Liver (tissue), 9 donors: ENCODE results near the gene CDC5L. TPM values are rescaled to one million over a fixed set of nuclear protein-coding genes. Genes with fewer than 3 reads are reported as not detected.

Source experiments
- DNase-seq: peaks from one replicate; pipeline ENCODE4 v3.0.0-alpha.2; 2017; ENCODE audit warnings: low spot score
- H3K27ac ChIP-seq, 2 donors: one replicate each; pipeline ENCODE4 v1.7.0; 2013; ENCODE audit warnings: inconsistent platforms in 2 of 2, low read length in 2 of 2, control low read depth in 1 of 2, low read depth in 1 of 2, mild to moderate bottlenecking in 1 of 2
- H3K27me3 ChIP-seq, 4 donors: one replicate each; pipeline versions ENCODE4 v1.6.1 to v1.7.0; 2013; ENCODE audit warnings: low read length in 3 of 4, inconsistent platforms in 1 of 4, mild to moderate bottlenecking in 1 of 4, moderate library complexity in 1 of 4; ENCODE audit not compliant: control insufficient read depth in 4 of 4, insufficient read depth in 4 of 4
- H3K36me3 ChIP-seq, 4 donors: one replicate each; pipeline versions ENCODE4 v1.6.1 to v1.7.0; 2013; ENCODE audit warnings: low read length in 3 of 4, mild to moderate bottlenecking in 3 of 4, low read depth in 1 of 4, moderate library complexity in 1 of 4; ENCODE audit not compliant: control insufficient read depth in 4 of 4, insufficient read depth in 3 of 4
- H3K4me1 ChIP-seq, 4 donors: one replicate each; pipeline versions ENCODE4 v1.6.1 to v1.7.0; 2013; ENCODE audit warnings: low read length in 3 of 4, mild to moderate bottlenecking in 3 of 4, moderate library complexity in 1 of 4; ENCODE audit not compliant: control insufficient read depth in 4 of 4, insufficient read depth in 4 of 4
- H3K4me3 ChIP-seq, 3 donors: one replicate each; pipeline versions ENCODE4 v1.6.1 to v1.7.0; 2013; ENCODE audit warnings: low read length in 3 of 3, control low read depth in 1 of 3, low read depth in 1 of 3, mild to moderate bottlenecking in 1 of 3
- H3K9ac ChIP-seq, 2 donors: one replicate each; pipeline ENCODE4 v1.7.0; 2013; ENCODE audit warnings: low read length in 2 of 2, mild to moderate bottlenecking in 2 of 2, moderate library complexity in 2 of 2, control low read depth in 1 of 2, low read depth in 1 of 2
- H3K9me3 ChIP-seq, 4 donors: one replicate each; pipeline versions ENCODE4 v1.6.1 to v1.7.0; 2013; ENCODE audit warnings: low read length in 3 of 4; ENCODE audit not compliant: control insufficient read depth in 4 of 4
- CTCF ChIP-seq: fragments of 150-350 bp; IDR thresholded peaks from 2 replicates; pipeline ENCODE4 v1.5.1; 2017; ENCODE audit warnings: improper control_type of control experiment, low read depth, low read length; ENCODE audit not compliant: missing input control
- EGR1 ChIP-seq, 2 donors: IDR thresholded peaks; 2 replicates each; pipeline ENCODE4 v1.6.1; 2016 to 2018; ENCODE audit warnings: antibody characterized with exemption in 2 of 2, low read depth in 2 of 2
- FOXA2 ChIP-seq: IDR thresholded peaks from 2 replicates; pipeline ENCODE4 v1.6.1; 2016; ENCODE audit warnings: antibody characterized with exemption
- GABPA ChIP-seq, 2 donors: IDR thresholded peaks in 1 of 2; conservative IDR thresholded peaks in 1 of 2; 2 replicates each; pipeline ENCODE4 v1.6.1; 2016; ENCODE audit warnings: antibody characterized with exemption in 2 of 2, mild to moderate bottlenecking in 1 of 2, moderate library complexity in 1 of 2
- HNF4A ChIP-seq, 2 donors: conservative IDR thresholded peaks; 2 replicates each; pipeline ENCODE4 v1.6.1; 2016; ENCODE audit warnings: antibody characterized with exemption in 2 of 2, mild to moderate bottlenecking in 2 of 2
- JUND ChIP-seq, 2 donors: IDR thresholded peaks; 2 replicates each; pipeline ENCODE4 v1.6.1; 2016; ENCODE audit warnings: antibody characterized with exemption in 2 of 2
- MAX ChIP-seq: IDR thresholded peaks from 2 replicates; pipeline ENCODE4 v1.6.1; 2016; ENCODE audit warnings: antibody characterized with exemption
- RAD21 ChIP-seq, 2 donors: IDR thresholded peaks; 2 replicates each; pipeline ENCODE4 v1.6.1; 2016; ENCODE audit warnings: antibody characterized with exemption in 2 of 2, mild to moderate bottlenecking in 2 of 2
- REST ChIP-seq: IDR thresholded peaks from 2 replicates; pipeline ENCODE4 v1.6.1; 2016; ENCODE audit warnings: antibody characterized with exemption, mild to moderate bottlenecking
- SP1 ChIP-seq: IDR thresholded peaks from 2 replicates; pipeline ENCODE4 v1.6.1; 2018; ENCODE audit warnings: antibody characterized with exemption, mild to moderate bottlenecking
- YY1 ChIP-seq: IDR thresholded peaks from 2 replicates; pipeline ENCODE4 v1.6.1; 2016; ENCODE audit warnings: antibody characterized with exemption, mild to moderate bottlenecking
- WGBS: extraction: QIAGEN DNeasy Blood & Tissue Kit; methylation state at CpG from one replicate; pipeline ENCODE4 v1.1.7; 2013; 5-methylcytosine and 5-hydroxymethylcytosine counted together
- polyA plus RNA-seq, 2 donors: library from polyadenylated mRNA; stranded (reverse) in 1 of 2; unstranded in 1 of 2; fragments of 200-250 nt in 1 of 2; fragments of >200 nt in 1 of 2; fragmentation: Nextera tagmentation in 1 of 2; extraction: Ambion mirVana in 1 of 2; gene quantifications; one replicate each; pipeline versions ENCODE4 v1.2.1 to v1.2.3, GENCODE V29; 2013 to 2015
- total RNA-seq, 2 donors: library from RNA; depleted of rRNA; stranded (reverse); fragments of >200 nt; gene quantifications; one replicate each; pipeline ENCODE4 v1.2.3, GENCODE V29; 2014
- TF ChIP-seq, protein P1 (sequence below): IDR thresholded peaks from 2 replicates; pipeline ENCODE4 v1.6.1; 2016; ENCODE audit warnings: antibody characterized with exemption
- TF ChIP-seq, protein P2 (sequence below): IDR thresholded peaks from 2 replicates; pipeline ENCODE4 v1.6.1; 2016; ENCODE audit warnings: antibody characterized with exemption
- donor health status: healthy.
- donor health status: healthy.
- donor health status: healthy.
- donor health status: healthy.
- donor health status: healthy.

Gene CDC5L
- total and polyA plus RNA-seq, 4 donors: 5.4 to 12.3 (median 11.0) TPM

DNA sequence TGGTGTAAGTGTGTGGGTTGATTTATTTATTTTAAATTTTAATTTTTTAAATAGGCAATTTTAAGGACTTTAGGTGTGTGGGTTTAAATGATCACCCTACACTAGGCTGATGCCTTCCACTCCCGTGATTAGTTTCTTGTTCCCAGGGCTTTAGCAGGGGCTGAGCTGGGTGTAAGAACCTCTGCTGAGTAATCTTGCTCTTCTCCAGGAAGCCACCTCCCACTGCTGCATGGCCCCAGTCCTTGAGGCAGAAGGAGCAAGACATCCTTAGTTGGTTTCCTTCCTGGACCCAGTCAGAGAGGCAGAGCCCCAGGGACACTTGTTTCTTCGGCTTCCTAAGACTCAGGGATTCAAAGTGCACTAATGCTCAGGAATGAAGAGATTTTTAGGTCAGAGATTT lies 19.8 kb upstream of the CDC5L start:
- no peak overlapping the region for H3K4me3 ChIP-seq
- H3K4me1 ChIP-seq: peaks cover 0 to 11% (median 3%) of the 10 kb centered on the region in 4 donors
- H3K9me3 ChIP-seq: no peaks in the 10 kb centered on the region
- TF ChIP-seq FOXA2 (no peak), EGR1 (IDR thresholded peaks at IDR 0.05; ENCODE audit: low read depth in 2 of 2) (no peak), GABPA (IDR thresholded peaks at IDR 0.05 in 1 of 2, conservative IDR thresholded peaks at IDR 0.05 in 1 of 2) (no peak), JUND (IDR thresholded peaks at IDR 0.05) (no peak), CTCF (no peak), REST (no peak), HNF4A (conservative IDR thresholded peaks at IDR 0.05) (no peak)
- H3K27me3 ChIP-seq: no peaks in the 10 kb centered on the region
- no peak overlapping the region for H3K27ac ChIP-seq
- no peaks in the 10 kb centered on the region for H3K36me3 ChIP-seq
- no peak for DNase-seq
- WGBS: 72% methylated on average over 2 of the region's 2 CpGs
- H3K9ac ChIP-seq: no peak overlapping the region

DNA sequence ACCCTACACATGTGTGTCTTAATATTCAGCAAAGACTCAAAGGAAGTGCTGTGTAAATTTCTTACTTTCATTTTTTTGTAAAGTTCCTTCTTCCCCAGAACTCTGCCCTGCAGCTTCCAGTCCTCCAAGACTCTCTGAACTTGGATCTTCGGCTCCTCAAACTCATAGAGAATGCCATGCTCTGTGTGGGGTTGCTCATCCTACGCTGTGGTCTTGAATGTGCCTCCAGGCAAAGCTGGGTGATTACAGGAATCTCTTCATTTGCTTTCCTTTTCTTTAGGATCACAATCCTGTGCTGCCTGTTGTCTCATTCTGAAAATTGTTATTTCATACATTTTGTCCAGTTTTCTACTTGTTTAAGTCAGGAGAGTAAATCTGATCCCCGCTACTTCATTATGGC lies 14.5 kb upstream of the CDC5L start:
- Histone ChIP-seq H3K27ac (no peak overlapping the region), H3K9me3 (no peaks in the 10 kb centered on the region), H3K4me3 (no peak overlapping the region), H3K27me3 (no peaks in the 10 kb centered on the region), H3K36me3 (no peaks in the 10 kb centered on the region), H3K9ac (no peak overlapping the region), H3K4me1 (peaks cover 0 to 7% (median 4%) of the 10 kb centered on the region in 4 donors)
- TF ChIP-seq EGR1 (IDR thresholded peaks at IDR 0.05; ENCODE audit: low read depth in 2 of 2) (no peak), MAX (no peak), RAD21 (IDR thresholded peaks at IDR 0.05) (no peak), SP1 (no peak), REST (no peak), YY1 (no peak), FOXA2 (no peak)
- TF ChIP-seq, protein P1, sequence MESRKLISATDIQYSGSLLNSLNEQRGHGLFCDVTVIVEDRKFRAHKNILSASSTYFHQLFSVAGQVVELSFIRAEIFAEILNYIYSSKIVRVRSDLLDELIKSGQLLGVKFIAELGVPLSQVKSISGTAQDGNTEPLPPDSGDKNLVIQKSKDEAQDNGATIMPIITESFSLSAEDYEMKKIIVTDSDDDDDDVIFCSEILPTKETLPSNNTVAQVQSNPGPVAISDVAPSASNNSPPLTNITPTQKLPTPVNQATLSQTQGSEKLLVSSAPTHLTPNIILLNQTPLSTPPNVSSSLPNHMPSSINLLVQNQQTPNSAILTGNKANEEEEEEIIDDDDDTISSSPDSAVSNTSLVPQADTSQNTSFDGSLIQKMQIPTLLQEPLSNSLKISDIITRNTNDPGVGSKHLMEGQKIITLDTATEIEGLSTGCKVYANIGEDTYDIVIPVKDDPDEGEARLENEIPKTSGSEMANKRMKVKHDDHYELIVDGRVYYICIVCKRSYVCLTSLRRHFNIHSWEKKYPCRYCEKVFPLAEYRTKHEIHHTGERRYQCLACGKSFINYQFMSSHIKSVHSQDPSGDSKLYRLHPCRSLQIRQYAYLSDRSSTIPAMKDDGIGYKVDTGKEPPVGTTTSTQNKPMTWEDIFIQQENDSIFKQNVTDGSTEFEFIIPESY: no peak
- TF ChIP-seq, protein P2, sequence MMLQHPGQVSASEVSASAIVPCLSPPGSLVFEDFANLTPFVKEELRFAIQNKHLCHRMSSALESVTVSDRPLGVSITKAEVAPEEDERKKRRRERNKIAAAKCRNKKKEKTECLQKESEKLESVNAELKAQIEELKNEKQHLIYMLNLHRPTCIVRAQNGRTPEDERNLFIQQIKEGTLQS: no peak
- 92% methylated on average over 3 of the region's 3 CpGs for WGBS
- DNase-seq: no peak
